ENCODE data around the gene DMD. TPM values are rescaled to one million over a fixed set of nuclear protein-coding genes. Genes with fewer than 3 reads are reported as not detected.

DMD gene
- total RNA-seq, 1 donor from 2014 or later, result 127 TPM

DNA sequence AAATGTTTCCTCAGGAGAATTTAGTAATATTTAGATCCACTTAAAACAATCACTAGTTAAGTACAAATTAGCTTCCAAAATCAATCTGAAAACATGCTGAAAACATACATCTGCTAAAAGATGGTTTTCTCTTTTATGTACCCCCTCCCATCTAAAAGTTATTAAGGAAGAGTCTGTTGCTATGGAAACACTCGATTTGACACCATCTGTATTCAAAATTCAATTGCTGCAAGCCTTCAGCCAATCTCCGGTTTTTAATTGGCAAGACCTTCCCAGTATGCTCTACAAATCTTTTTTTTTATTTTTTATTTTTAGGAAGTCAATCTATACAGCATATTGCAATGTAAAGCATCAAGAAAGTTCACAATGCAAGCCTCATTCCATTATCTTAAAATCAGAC is 1500.2 kb downstream of the DMD start:
- no peak for DNase-seq (ENCODE audit: low spot score)

GRCh38 chrX:31708116-31708515 is 1503.2 kb downstream of the DMD start:
- DNase-seq (ENCODE audit: low spot score), result no peak

- no peak for DNase-seq (ENCODE audit: low spot score)
Observed at GRCh38 chrX:31706466-31706865, 1504.9 kb downstream of the DMD start.

DNA sequence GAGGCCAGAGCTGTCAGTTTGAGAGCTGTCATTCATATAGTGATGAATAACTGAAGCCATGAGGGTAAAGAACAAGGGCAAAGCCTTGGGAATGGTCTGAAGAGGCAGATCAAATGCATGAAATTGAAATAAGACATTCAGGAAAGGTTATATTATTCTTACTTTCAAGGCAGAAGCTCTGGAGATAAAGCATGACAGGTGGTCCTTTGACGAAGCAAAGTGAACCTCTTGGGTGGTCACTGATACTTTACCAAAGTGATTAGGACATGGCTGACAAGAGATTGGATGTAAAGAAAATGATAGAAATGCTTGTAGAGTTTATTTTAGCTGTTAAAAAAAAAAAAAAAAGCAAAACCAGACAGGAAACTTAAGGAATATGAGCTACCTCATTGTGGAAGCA is 1505.5 kb downstream of the DMD start:
- DNase-seq (ENCODE audit: low spot score), result no peak

GRCh38 chrX:31704938-31705337 is 1506.4 kb downstream of the DMD start:
- DNase-seq (ENCODE audit: low spot score), result no peak

DNA sequence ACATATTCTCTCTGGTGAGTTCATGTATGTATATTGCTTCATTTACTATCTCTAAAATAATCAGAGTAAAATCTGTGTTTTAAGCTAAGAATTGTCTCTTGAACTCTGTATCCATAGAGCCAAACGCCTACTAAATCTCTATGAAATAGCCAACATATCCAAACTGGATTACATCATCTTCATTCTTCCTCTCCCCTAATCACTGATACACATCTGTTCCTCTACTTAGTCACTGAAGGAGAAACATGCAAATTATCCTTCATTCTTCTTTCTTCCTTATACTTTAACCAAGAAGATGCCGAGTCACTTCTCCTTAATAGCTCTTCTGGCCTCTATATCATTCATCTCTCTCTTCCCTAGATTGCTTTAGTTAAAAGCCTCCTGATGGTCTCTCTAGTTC is 1509.1 kb downstream of the DMD start:
- no peak for DNase-seq (ENCODE audit: low spot score)

DNA sequence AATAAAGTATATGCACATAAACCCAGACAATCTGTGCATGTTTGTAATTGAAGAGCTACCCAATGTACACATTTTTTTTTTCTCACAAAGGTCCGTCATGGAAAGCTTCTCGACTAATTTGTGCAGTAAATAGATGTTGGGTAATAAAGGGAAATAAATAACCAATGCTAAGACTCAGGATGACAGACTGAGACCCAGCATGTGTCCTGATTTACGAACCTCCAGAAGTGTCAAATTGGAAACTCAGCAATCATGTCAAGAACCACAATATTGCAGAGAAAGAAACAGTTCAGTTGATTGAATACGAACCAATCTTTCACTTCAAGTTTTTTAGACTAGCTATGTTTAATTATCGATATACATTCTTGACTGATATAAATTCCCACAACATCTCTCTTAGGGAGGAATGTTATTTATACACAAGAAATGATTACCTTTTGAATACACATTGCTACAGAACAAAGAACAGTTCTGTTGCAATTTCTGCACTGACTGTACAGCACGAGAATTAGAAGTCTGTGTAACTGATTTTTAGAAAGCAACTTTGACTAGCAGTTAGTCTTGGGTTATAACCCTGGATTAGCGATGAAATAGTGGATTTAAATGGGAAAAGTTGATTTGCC is 1513.9 kb downstream of the DMD start:
- DNase-seq (ENCODE audit: low spot score), result no peak

- DNase-seq (ENCODE audit: low spot score), result no peak
Observed at GRCh38 chrX:31679861-31680260, 1531.5 kb downstream of the DMD start.

- no peak for DNase-seq (ENCODE audit: low spot score)
Observed at GRCh38 chrX:31670245-31670644, 1541.1 kb downstream of the DMD start.

DNA sequence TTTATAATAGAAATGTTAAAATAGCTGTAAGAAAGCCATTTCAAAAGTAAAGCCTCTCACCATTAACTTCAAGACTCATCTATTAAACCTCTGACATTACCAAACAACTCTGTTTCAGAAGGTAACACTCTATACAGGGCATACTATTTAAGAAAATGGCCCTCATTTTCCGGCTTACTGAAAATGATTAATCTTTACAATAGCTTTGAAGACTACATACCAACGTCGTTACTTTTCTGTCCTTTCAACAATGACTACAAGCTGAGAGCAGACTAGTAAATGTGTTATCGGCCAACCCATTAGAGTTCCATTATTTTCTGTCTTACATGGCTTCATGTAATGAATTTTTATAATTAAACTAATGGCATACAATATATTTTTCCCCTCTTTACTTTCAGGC is 1545.9 kb downstream of the DMD start:
- no peak for DNase-seq (ENCODE audit: low spot score)

DNA sequence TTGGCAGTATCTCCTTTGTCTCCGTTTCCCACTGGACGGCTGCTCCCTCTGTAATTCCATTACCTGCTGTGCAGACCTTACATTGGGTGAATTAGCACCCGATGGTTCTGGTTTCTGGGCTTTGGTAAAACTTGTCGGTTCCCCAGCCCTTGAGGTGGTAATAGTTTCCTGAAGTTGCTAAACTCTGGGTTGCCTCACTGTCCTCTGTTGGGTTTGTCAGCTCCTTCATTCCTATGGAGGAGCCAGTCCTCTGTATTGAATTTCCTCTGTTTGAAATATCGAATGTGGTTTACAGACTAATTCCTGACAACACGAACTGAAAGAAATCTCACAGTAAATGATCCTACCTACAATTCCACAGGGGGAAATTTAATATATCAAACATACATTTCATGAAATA is 1548.2 kb downstream of the DMD start:
- DNase-seq (ENCODE audit: low spot score), result no peak

- DNase-seq (ENCODE audit: low spot score), result no peak
Observed at GRCh38 chrX:31661280-31661810, 1550.0 kb downstream of the DMD start.

DNA sequence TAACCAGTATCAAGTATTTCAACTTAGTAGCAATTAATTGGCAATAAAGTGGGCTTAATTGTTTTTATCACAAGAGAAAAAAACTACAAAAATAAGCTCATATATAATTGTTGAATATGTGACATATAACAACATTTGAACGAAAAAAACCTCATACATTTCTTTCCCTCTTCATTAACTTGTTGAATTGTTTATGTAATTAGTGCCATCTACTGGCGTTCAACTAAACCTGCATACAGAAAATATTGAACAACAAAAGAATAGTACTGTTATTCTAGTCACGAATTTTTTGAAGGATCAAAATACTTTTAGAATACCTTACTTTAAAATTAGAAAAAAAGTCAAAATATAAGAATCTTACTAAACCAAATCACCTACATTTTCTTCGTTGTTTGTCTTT is 1553.0 kb downstream of the DMD start:
- DNase-seq (ENCODE audit: low spot score), result no peak

GRCh38 chrX:31656013-31656412 is 1555.3 kb downstream of the DMD start:
- DNase-seq (ENCODE audit: low spot score), result no peak

GRCh38 chrX:31653422-31653821 is 1557.9 kb downstream of the DMD start:
- DNase-seq (ENCODE audit: low spot score), result no peak

- DNase-seq (ENCODE audit: low spot score), result no peak
Observed at GRCh38 chrX:31652650-31653049, 1558.7 kb downstream of the DMD start.

- no peak for DNase-seq (ENCODE audit: low spot score)
Observed at GRCh38 chrX:31649201-31649600, 1562.1 kb downstream of the DMD start.

DNA sequence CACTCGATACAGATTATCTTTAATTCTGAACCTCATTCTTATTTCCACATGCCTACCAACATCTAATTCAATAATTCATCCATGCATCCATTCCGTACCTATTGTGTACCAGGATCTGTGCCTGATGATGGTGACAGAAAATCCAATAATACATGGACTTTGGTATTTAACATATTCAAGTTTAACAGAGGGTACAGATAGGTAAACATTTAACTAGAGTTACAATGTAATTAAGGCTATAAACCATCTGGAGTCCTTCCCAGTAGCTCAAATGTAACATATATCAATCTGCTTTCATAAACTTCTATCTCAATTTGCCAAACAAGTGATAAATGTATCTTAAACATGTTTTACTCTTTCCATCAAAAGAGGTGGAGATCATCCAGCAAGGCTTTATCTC is 1578.0 kb downstream of the DMD start:
- DNase-seq (ENCODE audit: low spot score), result no peak

GRCh38 chrX:31629195-31629594 is 1582.2 kb downstream of the DMD start:
- DNase-seq (ENCODE audit: low spot score), result no peak

DNA sequence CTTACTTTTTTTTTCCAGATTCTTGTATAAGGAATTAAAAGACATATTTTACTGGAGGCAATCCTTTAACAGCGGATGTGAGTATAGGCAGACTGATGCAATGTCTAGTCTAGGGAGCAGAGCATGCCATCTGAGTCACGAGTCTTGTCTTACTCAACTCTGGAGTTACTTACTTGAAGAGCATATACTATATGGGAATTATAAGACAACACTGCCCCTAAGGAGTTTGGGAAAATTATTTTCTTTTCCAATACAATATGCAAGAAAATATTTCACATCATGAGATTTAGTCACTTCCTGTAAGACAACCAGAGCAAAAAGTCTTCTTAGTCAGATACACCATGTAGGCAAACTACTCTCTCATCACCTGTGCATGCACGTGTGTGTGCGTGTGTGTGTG is 1602.2 kb downstream of the DMD start:
- no peak for DNase-seq (ENCODE audit: low spot score)

- no peak for DNase-seq (ENCODE audit: low spot score)
Observed at GRCh38 chrX:31608638-31609037, 1602.7 kb downstream of the DMD start.

GRCh38 chrX:31606771-31607170 is 1604.6 kb downstream of the DMD start:
- DNase-seq (ENCODE audit: low spot score), result no peak

GRCh38 chrX:31604629-31605221 is 1606.6 kb downstream of the DMD start:
- no peak for DNase-seq (ENCODE audit: low spot score)
